NCI-H2171 treated with DMSO at 0.1 percent for 48 hours (cell line): ENCODE results near the gene FBN1.

Experiments used
- DNase-seq: peaks from one replicate; lab custom pipeline; 2025; lab: John Stamatoyannopoulos, UW

The FBN1 gene

DNA sequence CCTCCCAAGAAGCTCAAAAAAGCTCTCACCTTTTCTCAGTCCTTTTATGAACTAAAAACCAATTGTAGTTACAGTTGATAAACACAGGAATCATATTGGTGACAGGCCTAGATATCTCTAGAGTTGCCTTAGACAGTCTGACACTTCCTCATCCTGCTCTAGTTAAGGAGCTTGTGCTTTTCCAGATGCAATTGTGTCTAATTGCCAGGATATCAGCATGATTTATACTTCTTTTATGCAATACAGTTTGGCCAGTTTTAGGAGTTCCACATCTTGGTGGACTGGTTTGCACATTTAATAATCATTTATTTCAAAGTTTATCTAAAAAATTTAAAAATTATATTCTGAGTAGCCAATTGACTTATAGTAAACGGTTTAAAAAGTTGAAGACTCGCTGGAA is 218.6 kb downstream of the FBN1 start:
- no peak for DNase-seq

DNA sequence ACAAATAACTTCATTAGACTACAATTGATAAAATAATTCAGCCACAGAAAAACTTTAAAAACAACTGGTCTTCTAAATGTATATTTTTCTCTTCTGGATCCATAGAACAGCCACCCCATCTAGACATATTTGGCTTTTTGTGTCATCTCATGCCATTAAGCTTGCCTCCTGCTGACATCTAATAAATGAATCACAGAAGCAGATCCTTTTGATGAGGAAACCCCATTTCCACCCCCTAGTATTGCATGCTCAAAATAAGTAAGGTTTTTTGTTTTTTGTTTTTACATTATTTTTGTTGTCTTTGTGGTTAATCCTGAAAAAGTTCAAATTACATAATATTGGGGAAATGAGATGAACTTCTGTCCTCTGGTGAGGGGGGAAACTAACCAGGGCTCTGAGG is 219.5 kb downstream of the FBN1 start:
- DNase-seq = no peak

DNA sequence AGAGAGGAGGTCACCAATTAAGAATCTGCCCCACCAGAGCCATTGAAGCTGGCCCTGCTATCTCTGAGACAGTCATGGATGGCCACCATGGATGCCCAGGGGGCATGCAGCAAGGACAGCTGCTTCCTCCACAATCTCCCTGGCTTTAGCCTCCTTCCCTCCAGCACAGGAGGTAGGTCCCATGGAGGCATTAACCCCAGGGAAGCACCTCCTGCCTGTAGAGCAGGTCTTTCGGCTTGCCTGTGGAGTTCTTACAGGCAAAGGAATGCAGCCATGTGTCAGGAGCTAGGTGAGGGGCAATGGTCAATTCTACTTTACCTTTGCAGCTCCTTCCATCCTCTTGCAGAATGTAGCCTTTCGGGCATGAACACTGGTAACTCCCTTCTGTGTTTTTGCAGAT is 220.5 kb downstream of the FBN1 start:
- DNase-seq = no peak

DNA sequence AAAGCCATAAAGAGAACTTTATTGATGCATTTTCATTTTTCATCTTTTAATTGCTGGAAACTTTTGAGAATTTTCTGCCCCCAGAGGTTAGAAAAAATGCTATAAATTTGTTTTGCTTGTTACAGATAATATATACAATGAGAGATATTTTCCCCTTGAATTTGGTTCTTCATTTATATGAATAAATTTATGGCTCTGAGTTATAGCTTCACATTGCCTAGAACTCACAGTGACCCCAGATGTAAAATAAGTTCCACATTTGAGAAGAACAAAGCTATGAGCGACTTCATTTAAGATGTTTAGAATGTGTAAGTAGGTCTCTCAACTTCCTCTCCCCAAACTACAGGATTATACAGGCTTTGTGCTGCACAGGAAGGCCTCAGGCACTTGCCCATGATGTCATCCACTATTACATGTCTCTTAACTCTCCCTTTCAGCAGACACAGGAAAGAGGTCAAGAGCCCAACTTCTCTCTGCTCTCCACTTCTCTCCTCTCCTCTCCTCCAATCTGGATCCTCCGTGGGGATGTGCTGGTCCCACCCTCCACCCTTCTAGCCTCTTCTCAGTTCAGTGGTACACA is 221.5 kb downstream of the FBN1 start:
- no peak for DNase-seq

DNA sequence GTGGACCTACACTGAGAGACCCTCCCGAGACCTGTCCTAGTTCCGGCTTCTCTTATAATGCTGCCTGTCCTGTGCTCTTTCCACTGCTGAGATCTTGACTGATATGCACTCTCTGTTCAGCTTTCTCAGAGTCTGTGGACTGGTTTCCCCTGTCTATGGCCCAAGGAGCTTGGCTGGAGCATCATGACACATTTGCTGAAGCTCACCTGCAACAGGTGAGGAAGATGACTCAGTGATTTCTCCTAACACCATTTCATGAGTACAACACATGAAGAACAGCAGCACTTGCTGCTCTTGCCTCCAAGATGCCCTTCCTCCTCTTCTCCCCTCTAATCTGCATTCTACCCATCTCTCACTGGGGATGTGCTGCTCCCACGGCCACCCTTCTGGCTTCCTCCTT is 222.2 kb downstream of the FBN1 start:
- DNase-seq = no peak

DNA sequence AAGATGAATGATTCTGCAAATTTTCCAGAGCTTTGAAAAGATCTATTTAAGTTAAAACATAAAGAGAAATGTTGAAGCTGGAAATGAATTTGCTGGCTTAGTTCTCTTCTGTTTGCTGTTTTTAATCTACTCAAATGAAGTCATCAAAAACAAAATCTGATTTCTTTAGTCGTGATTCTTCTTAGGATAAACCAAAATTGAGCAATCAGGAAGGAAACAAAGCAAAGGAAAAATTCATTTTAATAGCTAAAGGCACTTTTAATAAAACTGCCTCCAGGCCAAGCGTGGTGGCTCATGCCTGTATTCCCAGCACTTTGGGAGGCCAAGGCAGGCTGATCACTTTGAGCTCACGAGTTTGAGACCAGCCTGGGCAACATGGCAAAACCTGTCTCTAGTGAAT is 223.1 kb downstream of the FBN1 start:
- DNase-seq = no peak

DNA sequence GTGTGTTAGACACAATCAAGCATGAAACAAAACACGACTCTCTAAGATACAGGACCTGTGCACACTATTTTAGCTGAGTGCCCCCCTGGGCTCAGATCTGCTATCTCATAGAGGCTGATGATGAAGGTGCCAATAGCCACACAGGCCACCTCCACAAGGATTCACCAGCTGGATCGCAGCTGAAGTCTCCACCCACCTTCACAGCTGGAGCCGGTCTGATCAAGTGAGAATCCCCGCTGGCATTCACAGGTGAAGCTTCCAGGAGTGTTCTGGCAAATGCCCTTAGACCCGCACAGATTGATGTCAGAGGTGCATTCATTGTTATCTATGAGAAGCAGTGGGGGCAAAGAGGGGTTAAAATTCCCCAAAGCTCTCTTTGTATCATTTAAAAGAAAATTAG is 224.1 kb downstream of the FBN1 start:
- DNase-seq = no peak

DNA sequence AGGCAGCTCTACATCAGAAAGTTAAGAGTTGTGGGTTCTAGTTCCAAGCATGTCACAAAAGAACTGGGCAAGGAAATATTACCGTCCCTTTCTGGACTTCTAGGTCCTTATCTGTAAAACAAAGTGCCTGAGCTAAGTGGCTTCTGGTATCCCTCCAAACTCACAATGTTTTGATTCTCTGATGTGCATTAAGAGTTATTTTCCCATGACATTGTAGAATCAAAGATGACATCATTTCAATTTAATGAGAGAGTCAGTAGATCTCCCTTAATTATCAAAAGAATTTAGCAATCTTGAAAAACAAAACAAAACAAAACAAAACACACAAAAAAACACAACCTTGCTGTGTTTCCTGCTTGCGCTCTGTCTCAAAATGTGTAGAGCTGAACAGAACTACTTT is 225.6 kb downstream of the FBN1 start:
- DNase-seq = no peak

DNA sequence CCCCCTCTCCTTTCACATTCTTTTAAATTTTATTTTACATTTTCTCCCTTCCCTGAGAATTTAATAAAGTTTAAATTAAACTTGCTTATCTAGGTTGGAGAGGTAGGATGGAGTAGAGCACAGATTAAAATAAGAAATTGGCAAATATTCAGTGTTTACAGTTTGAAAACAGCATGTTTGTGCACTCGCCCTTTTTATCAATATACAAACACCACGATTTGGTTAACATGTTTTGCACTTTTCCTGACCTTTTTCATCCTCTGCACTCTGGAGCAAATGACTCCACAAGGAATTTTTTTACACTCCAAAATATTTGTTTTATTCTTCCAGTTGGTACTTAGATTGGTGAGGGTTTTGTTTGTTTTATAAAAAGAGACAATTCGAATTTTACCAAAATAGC is 227.2 kb downstream of the FBN1 start:
- DNase-seq = no peak

DNA sequence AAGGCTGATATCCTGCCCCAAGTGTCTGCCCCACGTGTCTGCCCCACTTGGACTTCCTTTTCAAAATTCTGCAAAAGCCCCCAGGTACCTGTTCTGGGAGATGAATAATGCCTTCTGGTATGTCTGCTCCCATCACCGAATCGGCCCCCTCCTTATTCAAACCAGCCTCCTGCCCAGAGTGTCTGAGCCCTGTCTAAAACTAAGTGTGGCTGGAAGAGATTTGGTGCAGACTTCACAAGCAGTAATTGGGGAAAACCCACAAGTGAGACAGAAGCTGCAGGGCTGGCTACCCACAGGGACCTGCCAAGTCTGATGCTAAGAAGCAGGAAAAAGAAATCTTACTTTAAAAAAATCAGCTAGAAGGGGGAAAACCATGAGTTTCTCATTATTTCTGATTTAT is 229.2 kb downstream of the FBN1 start:
- no peak for DNase-seq

DNA sequence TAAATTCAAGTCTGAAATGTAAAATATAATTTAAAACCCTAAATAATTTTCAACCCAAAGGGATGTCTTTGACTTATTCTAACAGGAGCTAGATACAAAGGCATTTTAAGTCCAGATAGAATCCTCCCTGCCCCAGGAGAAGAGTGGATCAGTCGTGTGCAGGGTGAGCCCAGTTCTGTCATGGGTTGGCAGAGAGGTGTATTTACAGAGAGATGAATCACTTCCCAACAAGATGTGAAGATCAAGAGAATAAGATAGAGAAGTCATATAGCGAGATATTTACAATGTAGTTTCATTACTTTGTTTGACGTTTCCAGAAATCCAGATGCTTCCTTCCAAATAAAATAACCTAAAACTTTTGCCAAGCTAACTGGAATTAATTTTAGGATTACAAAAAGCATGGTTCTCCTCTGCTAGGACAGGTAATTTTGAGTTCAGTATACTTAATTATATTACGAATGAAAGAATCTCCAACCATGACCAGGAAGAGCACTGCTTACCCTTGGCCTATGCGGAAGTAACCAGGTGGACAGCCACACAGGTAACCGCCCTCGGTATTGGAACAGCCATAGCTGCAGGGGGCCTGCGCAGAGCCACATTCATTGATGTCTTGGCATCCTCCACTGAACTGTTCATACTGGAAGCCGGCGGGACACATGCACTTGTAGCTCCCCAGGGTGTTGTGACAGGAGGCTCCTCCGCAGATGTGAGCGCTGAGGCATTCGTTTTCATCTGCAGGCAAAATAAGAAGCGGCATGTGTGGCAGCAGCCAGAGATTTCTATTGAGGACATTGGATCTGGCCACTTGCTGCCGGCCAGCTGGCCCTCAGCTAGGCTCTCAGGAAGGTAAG is 230.2 kb downstream of the FBN1 start:
- DNase-seq = peak; percentile 40

DNA sequence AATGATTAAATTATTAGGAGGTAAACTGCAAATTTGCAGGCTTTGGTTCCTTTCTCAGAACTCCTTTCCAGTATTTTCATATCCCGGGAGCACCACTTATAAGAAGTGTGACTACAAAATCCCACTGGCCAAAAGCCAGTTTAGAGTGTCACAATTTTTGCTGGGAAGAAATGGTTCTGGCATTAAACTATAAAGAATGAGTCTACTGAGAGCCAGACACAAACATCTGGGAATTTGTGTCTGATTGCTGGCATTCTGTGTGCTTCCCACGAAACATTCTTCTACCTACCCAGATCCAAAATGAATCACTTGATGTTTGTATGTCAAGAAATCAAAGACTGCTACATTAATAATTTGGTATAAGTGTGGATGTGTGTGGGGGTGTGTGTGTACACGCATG is 231.5 kb downstream of the FBN1 start:
- no peak for DNase-seq

DNA sequence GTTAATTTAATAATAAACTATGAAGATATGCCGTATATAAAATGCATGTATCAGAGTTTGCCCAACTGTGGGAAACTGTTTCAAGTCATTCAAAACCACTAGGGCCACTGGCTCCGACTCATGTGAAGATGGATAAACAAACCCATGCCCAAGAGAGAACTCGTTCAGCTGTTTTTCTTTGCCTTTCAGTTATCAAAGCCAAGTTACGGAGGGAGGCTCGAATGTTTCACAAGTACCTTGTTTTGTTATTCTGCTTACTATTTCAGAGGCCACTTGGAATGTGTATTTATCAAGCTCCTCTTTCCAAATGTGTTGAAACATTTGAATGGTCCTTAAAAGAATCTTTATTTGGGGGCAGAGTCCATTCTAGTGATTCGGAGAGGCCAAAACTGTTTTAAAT is 232.2 kb downstream of the FBN1 start:
- no peak for DNase-seq

DNA sequence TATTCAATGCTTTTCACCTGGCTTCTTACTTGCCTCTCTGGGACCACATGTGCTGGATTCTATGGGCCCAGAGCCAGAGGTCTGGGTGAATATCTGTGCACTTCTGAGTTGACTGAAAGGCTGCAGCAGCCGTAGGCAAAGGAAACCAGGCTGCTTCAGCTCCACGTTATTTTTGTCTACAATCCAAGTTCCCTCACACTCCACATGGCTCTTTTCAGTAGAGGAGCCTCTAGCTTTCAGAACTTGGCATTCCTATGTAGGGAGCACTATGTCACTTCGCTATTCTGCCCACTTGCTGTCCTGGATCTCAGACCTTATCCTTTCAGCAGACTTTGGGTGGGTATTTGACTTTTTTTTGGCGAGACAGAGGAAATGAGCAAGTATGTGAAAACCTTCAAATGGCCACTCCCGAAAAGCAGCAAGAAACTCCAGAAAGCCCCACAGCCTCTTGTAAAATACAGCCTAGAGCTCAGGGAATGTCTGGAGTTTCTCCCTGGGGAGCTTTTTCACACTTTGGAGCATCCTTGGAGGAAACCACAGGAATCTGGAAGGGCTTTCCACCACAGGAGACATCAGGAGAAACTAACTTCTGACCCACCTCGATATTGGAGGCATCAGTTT is 233.4 kb downstream of the FBN1 start:
- no peak for DNase-seq

DNA sequence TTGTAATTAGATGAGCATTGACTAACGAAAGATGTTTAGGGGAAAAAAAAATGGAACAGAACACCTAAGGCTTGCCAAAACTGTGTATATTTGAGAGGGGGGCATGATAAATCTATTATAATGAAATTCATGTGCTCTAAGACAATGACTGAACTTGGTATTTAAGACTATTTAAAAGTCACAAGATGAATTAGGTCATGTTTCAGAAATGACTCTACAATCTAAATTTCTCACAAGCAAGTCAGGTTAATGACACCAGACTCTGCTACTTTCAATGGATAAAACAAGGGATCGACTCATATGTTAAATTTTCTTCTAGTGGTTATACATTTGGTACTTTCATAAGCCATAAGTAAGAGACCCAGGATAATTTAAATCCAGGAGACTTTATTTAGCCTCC is 235.9 kb downstream of the FBN1 start:
- DNase-seq = no peak

DNA sequence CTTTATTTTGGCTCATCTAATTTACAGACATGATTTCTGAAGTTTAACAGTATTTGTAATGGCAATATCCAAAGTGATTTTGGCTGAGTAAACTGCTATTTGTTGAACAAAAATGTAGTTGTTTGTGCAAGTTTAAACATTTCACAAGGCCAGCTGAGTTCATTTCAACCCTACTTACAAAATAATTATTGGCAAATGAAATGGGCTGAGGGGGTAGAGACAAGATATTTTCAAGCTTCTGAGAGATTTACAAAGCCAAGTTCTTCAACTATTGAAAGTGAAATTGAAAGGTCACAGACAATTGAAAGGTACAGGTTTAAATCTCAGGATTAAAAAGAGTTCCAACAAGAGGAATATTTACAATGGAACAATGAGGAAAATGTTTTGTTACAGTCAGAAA is 237.2 kb downstream of the FBN1 start:
- DNase-seq = no peak

DNA sequence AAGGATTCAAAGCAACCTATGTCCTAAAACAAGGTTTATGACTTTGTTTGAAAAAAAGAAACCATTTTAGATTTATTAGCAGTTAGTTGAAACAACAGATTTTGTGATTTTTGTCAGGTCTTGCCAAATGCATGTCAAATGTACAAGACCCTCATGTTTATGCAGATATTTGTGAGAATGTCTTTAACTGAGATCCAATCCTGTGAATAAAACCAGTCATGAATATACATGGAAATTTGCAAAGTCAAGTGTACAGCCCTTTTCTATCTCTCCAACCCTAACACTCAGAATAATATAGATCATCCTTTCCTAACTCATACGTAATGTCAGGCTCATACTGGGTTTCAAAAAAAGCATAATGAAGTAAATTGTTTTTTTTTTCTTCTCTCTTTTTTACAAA is 237.9 kb downstream of the FBN1 start:
- no peak for DNase-seq

DNA sequence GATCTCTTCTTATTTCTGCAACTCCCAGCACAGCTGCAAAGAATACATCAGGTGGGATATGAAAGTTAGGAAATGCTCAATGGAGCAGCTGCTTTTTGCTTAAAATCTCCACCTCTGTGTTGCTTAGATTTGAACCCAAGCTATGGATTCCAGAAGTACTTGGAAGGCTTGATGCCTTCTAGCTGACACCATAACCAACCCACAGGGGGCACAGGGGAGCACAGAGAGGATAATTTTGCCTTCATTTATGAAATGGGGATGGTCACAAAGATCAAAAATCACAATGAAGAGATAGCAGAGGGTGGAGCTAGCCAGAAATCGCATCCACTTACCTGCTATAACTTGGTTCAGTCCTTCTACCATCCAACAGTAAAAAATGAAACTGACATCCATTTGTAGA is 238.6 kb downstream of the FBN1 start:
- DNase-seq = no peak

DNA sequence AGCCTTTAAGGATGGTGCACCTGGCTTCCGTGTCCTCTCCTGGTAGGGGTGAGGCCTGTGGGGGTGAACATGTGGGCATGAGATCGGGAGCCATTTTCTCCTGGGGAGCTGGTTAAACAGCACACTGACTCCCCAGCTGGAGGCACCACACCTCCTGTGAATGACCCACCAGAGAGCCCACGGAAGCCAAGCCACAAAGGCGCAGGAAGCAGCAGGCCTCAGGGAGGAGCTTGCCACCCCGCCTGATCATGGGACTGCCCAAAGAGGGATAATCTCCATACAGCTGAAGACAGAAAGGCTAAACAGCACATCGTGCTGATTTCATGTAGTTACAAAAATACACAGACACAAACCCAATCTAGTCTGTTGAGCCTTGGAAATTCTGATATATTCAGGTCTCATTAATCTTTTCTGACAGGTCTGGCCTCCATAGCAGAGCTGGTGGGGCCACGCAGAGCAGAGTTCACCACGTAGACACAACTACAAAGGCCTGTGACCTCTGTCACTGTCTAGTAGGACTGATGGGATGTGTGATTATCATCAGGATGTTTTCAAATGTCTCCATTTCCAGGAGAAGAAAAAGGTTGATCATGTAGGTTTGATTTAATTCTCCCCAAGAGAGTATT is 239.1 kb downstream of the FBN1 start:
- no peak for DNase-seq

DNA sequence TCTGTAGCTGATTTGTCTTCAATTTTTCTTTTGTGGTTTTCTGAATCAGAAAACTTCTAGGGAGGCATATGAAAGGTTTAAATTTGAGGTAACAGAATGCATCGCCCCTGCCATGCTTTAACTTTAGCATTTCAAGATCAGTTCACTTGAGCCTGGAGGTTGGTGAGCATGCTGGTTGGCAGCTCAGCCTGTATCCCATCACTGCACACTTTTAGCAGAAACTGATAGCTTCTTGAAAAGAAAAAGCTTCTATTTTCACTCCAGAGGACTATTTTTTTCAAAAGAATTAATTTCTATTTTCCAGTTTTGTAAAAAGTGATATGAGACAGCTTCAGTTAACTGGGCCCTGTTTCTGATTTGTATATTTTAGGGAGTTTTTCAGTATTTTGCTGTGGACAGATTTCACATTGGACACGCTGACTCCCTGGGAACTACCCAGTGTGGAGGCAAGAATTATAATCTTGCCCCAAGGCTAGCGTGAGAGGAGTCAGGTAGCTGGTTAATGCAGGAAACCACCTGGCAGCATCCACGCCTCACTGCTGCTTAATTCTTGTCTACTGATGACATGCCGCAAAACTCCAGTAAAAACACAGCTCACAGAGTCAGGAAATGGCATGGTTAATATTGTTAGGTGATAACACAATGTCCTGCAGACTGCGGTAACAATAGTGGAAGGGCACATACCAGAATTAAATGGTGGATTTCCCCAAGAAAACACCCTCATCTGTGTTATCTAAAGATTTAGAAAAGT is 242.9 kb downstream of the FBN1 start:
- DNase-seq = no peak

DNA sequence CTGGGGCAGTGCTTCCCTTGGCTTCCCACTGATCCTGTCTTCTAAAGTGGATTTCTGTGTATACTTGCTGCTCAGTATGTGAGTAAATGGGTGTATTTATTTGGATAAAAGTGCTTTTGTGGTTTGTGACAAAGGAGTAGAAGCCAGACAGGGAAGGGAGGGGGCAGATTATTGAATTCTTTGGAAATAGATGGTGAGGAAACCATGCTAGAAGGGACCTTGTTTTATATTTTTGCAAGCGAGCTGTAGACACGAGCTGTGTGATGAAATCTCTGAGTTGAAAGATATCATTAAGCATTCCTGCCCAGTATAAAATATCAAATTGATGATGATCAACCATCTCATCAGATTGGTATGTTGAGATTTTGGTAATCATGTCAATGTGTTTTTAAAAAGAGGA is 245.4 kb downstream of the FBN1 start:
- no peak for DNase-seq

DNA sequence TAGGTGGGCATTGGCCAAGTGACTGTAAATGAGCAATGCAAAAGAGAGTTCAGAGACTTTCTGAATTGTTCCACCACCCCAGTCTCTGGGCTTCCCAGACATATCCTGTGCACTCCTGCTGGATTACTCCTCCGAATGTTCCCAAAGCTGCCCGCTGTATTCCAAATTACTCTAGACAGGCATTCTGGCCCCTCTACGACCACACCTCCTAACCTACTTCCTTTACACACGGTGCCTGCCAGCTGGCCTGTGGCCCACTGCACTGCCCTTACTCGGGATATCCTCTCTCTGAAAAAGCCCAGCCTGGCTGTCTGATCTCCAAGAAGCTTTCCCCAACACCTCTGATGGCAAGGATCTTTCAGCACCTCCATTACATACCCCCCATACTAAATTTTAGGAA is 247.7 kb downstream of the FBN1 start:
- DNase-seq = no peak
